SH-SY5Y (cell line): ENCODE results near the gene EPM2A.

ENCODE experiments used
- GATA2 ChIP-seq: IDR thresholded peaks from 2 replicates; pipeline ENCODE4 v1.6.1; 2011; ENCODE audit warnings: mild to moderate bottlenecking, low read depth, low read length
- GATA3 ChIP-seq: IDR thresholded peaks from 2 replicates; pipeline ENCODE4 v1.6.1; 2011; ENCODE audit warnings: low read depth, mild to moderate bottlenecking, low read length, moderate library complexity

- no peak for TF ChIP-seq GATA2
- no peak for TF ChIP-seq GATA3
These were observed 53.4 kb downstream of the EPM2A start for GRCh38 chr6:145681965-145682364.
